Left ventricle myocardium superior (tissue), 1 donor: ENCODE data around the gene HTR5A. TPM values are rescaled to one million over a fixed set of nuclear protein-coding genes. Genes with fewer than 3 reads are reported as not detected.

Experiments
- ATAC-seq: fragments of 200-7000 bp; cut with Tn5 transposase; one replicate; pipeline ENCODE4 v1.9.1; 2020; ENCODE audit warnings: mild to moderate bottlenecking, moderate library complexity
- DNase-seq: peaks from one replicate; pipeline ENCODE4 v3.0.0-alpha.2; 2020
- intact Hi-C: fragments of 100-400 bp; cut with micrococcal nuclease; formaldehyde crosslinking; loops from one replicate; pipeline ENCODE4 v1.11.0; 2022
- total RNA-seq: library from RNA; stranded (reverse); fragmentation: NEBNext Ultra II Directional; extraction: Animal tissue kit (Norgen Biotek cat#: 25700); gene quantifications from one replicate; pipeline ENCODE4 v1.2.1, GENCODE V29; 2021
- donor health status: DM: no; HTN: yes; CAD: no; lungs with severe emphysema.

Gene HTR5A
- total RNA-seq, 1 donor from 2014 or later, result not detected

DNA sequence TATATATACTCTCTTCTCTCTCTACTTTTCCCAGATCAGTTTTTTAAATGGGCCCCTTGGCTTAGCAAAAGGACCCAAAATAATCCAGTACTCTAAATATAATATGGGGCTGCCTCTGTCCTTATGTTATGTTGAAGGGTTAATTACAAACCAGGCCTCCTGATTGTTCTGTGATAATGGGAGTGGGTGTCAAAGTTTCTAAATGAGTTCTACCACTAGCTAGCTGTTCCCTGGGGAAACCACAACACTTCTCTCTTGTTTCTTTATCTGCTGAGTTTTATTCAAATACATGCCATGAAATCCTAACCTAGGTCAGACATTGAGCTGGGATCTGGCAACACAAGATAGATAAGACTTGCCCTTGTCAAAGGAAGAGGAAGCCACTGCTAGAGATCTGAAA, 3.8 kb downstream of the HTR5A start:
- no peak for DNase-seq
- ATAC-seq, result no peak
- intact Hi-C loops, result no loop called here

DNA sequence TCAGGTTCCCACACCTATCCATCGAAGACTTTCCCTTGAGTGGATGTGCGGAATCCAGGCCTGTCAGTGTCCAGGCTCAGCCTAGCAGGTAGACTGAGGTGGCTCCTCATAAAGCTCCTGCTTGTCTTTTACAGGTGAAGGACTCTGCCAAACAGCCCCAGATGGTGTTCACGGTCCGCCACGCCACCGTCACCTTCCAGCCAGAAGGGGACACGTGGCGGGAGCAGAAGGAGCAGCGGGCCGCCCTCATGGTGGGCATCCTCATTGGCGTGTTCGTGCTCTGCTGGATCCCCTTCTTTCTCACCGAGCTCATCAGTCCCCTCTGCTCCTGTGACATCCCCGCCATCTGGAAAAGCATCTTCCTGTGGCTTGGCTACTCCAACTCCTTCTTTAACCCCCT, 13.9 kb downstream of the HTR5A start:
- intact Hi-C loops, result no loop called here

GRCh38 chr7:155084969-155085368, 14.8 kb downstream of the HTR5A start:
- no peak for ATAC-seq
- no peak for DNase-seq
- intact Hi-C loops, result no loop called here

More for the DNA sequence above, 13.9 kb downstream of the HTR5A start:
- no peak for ATAC-seq
- DNase-seq, result no peak

GRCh38 chr7:155090684-155091083, 20.6 kb downstream of the HTR5A start:
- intact Hi-C loops, result no loop called here
- DNase-seq (no peak), ATAC-seq (no peak)

- ATAC-seq (no peak), DNase-seq (no peak)
- intact Hi-C loops, result no loop called here
These were observed 23.5 kb downstream of the HTR5A start for GRCh38 chr7:155093596-155093995.

GRCh38 chr7:155094636-155095135, 24.6 kb downstream of the HTR5A start:
- intact Hi-C loops, result no loop called here
- DNase-seq (no peak), ATAC-seq (no peak)

- DNase-seq, result no peak
- no peak for ATAC-seq
- intact Hi-C loops, result no loop called here
These were observed 27.2 kb downstream of the HTR5A start for GRCh38 chr7:155097338-155097737.

DNA sequence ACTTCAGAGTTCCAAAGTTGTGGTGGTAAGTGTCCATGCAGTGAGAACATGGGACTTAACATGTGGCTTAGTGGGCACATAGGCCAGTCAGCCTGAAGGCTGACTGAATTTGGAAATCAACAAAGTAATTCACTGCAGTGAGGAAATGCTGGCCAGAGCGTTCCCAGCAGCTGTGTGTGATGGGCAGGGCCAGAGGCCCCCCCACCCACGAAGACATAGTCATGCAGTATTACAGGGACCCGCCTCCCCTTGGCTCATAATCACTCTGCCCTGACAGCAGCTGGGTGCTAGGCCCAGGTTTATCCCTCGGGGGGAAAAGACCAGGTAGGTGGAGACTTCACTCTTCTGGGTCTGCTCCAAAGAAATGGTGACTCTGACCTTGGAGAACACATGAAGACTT, 33.7 kb downstream of the HTR5A start:
- DNase-seq, result no peak
- intact Hi-C loops, result no loop called here
- ATAC-seq, result no peak

GRCh38 chr7:155104913-155105312, 34.8 kb downstream of the HTR5A start:
- ATAC-seq, result no peak
- no peak for DNase-seq
- intact Hi-C loops, result no loop called here

DNA sequence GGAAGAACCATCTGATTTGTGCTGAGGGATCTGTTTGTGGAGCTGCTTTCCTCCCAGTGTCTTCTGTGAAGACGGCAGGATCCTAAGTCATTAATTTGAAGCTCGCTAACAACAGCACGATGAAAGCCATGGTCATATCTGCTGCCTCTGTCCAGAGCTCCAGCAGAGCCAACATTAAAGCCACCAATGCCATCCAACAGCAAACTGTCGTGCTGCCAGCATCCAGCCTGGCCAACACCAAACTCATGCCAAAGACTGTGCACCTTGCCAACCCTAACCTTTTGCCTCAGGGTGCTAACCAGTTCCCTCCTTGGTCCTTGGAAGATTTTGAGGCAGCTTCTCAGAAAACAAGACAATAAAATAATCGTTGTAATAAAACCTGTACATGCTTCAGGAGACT, 36.2 kb downstream of the HTR5A start:
- no peak for DNase-seq
- intact Hi-C loops, result no loop called here
- ATAC-seq, result no peak

GRCh38 chr7:155107126-155107525, 37.0 kb downstream of the HTR5A start:
- intact Hi-C loops, result no loop called here
- ATAC-seq (no peak), DNase-seq (no peak)

DNA sequence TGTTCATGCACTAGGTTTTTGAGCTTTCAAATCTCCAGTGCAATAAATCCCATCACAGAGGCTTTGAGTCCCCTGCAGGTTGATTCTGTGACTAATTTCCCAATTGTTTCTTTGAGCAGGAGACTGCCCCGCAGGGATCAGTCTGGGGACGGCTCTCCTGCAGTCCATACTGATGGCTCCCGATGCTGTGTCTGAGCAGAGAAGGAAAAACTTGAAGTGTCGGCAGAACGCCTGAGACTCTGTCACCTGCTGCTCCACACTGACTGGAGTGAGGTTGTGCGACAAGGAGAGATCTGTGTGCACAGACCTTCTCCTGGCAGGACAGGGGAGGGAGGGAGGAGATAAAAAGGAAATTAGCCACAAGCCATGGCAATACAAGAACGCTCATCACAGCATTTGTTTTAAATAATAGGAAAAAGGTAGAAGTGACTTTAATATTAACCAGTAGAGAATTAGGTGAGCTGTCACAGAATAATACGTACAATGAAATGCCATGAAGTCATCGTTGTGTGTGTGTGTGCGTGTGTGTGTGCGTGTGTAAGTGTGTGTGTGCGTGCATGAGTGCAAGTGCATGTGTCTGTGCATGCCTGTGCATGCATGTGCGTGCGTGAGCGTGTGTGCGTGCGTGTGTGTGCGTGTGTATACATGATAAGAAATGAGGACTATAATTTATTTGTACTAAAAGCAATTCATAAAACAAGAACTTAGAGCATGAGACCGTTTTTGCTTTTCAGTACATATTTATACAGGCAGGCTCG, 38.2 kb downstream of the HTR5A start:
- intact Hi-C loops, result no loop called here
- no peak for DNase-seq
- no peak for ATAC-seq

- ATAC-seq, result no peak
- no peak for DNase-seq
- intact Hi-C loops, result no loop called here
These were observed 39.0 kb downstream of the HTR5A start for GRCh38 chr7:155109121-155109520.

DNA sequence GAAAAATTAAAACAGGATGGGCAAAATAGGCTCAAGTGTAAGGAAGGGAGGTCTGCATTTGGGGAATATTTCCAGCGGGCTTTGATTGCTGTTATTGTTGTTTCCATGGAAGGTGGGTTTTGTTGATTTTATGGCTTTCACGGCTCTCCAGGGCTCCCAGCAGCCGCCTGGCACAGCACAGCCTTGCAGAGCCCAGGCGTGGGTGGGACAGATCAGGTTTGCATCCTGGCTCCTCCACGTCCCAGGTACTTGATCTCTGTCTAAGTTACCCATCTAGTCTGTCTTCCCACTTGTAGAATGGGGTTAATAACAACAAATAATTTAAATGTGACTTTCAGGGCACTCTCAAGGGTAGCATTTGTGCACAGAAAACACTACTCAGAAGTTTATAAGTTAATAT, 45.2 kb downstream of the HTR5A start:
- intact Hi-C loops, result no loop called here
- DNase-seq (no peak), ATAC-seq (no peak)

GRCh38 chr7:155119801-155120382, 49.8 kb downstream of the HTR5A start:
- ATAC-seq (no peak), DNase-seq (no peak)
- intact Hi-C loops, result no loop called here

GRCh38 chr7:155120460-155120859, 50.3 kb downstream of the HTR5A start:
- no peak for DNase-seq
- no peak for ATAC-seq
- intact Hi-C loops, result no loop called here

DNA sequence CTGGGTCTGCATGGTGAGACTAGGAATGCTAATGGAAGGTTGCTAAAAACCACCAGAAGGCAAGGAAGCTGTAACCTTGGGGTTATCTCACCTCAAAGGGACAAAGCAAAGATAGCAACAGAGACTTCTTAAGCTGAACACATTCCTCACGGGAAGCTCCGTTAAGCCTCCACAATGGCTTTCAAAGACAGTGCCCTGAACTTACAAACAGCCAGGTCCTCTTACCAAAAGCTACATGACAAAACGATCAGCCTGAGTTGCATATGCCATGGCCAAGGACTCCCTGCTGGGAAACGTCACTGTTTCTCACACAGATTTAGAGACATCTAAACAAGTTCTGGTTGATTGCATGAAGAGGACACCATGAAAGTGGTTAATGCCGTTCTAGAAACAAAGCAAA, 52.7 kb downstream of the HTR5A start:
- no peak for DNase-seq
- intact Hi-C loops, result no loop called here
- ATAC-seq, result no peak

DNA sequence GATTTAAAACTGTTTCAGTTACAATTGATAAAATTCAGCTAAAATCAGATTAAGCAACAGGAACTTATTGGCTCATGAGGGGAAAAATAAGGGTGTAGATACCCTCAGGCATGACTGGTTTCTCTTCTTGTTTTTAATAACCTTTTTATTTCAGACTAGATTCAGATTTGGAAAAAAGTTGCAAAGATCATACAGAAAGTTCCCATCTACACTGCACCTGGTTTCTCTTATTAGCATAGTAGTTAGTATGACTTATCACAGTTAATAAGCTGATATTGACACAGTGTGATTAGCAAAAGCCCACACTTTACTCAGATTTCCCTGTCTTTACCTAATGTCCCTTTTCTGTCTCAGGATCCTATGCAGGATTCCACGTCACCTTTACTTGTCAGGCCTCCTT, 53.3 kb downstream of the HTR5A start:
- intact Hi-C loops, result no loop called here
- DNase-seq (no peak), ATAC-seq (no peak)

- no peak for ATAC-seq
- DNase-seq, result no peak
- intact Hi-C loops, result no loop called here
These were observed 54.6 kb downstream of the HTR5A start for GRCh38 chr7:155124706-155125105.

DNA sequence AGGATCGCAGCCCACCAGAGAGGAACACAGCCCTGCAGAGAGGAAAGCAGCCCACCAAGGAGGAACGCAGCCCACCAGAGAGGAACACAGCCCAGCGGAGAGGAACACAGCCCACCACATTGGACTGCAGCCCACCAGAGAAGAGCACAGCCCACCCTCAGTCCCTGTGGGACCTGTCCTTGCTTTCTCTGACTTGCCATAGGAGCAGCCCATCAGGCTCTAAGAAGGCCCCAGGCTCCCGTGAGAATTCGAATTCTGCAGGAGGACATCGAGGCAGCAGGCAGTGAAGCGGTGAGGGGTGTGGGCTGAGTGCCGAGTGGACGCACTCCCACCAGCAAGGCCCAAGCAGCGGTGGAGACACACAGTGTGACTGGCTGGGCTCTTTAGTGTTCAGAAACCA, 59.1 kb downstream of the HTR5A start:
- intact Hi-C loops, result no loop called here
- ATAC-seq, result no peak
- no peak for DNase-seq

GRCh38 chr7:155129789-155130188, 59.7 kb downstream of the HTR5A start:
- intact Hi-C loops, result no loop called here
- no peak for ATAC-seq
- no peak for DNase-seq
